DMS114 treated with DMSO at 0.1 percent for 48 hours (cell line): Measurements from ENCODE around the gene LUZP2.

ENCODE experiments used
- DNase-seq: peaks from one replicate; lab custom pipeline; 2025; ENCODE audit not compliant: unreplicated experiment; lab: John Stamatoyannopoulos, UW

Gene LUZP2

GRCh38 chr11:24628224-24628776, 131.4 kb downstream of the LUZP2 start:
- DNase-seq: no peak

GRCh38 chr11:24634606-24635160, 137.8 kb downstream of the LUZP2 start:
- no peak for DNase-seq

GRCh38 chr11:24635588-24636290, 138.9 kb downstream of the LUZP2 start:
- no peak for DNase-seq

- no peak for DNase-seq
These were observed 139.4 kb downstream of the LUZP2 start for GRCh38 chr11:24636291-24636629.

GRCh38 chr11:24637520-24637919, 140.7 kb downstream of the LUZP2 start:
- no peak for DNase-seq

GRCh38 chr11:24642648-24643047, 145.8 kb downstream of the LUZP2 start:
- DNase-seq: no peak

GRCh38 chr11:24645563-24645962, 148.7 kb downstream of the LUZP2 start:
- no peak for DNase-seq

- no peak for DNase-seq
These were observed 155.0 kb downstream of the LUZP2 start for GRCh38 chr11:24651873-24652272.

- no peak for DNase-seq
These were observed 157.0 kb downstream of the LUZP2 start for GRCh38 chr11:24653901-24654300.

GRCh38 chr11:24661331-24661730, 164.5 kb downstream of the LUZP2 start:
- DNase-seq: no peak

- DNase-seq: no peak
These were observed 167.5 kb downstream of the LUZP2 start for GRCh38 chr11:24664399-24664798.

GRCh38 chr11:24667353-24667968, 170.6 kb downstream of the LUZP2 start:
- no peak for DNase-seq

- no peak for DNase-seq
These were observed 182.0 kb downstream of the LUZP2 start for GRCh38 chr11:24678703-24679348.

GRCh38 chr11:24679821-24680351, 183.0 kb downstream of the LUZP2 start:
- DNase-seq: no peak

- no peak for DNase-seq
These were observed 186.7 kb downstream of the LUZP2 start for GRCh38 chr11:24683583-24683982.

- DNase-seq: no peak
These were observed 189.0 kb downstream of the LUZP2 start for GRCh38 chr11:24685821-24686220.

- no peak for DNase-seq
These were observed 190.8 kb downstream of the LUZP2 start for GRCh38 chr11:24687531-24688147.

GRCh38 chr11:24688981-24689380, 192.1 kb downstream of the LUZP2 start:
- no peak for DNase-seq

GRCh38 chr11:24697522-24698111, 200.8 kb downstream of the LUZP2 start:
- DNase-seq: no peak

GRCh38 chr11:24704716-24705115, 207.9 kb downstream of the LUZP2 start:
- no peak for DNase-seq

GRCh38 chr11:24705474-24705873, 208.6 kb downstream of the LUZP2 start:
- no peak for DNase-seq
